SW480 (cell line): ENCODE results near the gene MTCH1.
"Not testable (repeated sequence)": the region's sequence is repeated elsewhere in the genome, so short reads cannot be mapped to it uniquely, and the experiment has no call there.

Source experiments
- DNase-seq: peaks from one replicate; pipeline ENCODE4 v3.0.0-alpha.2; 2016; ENCODE audit warnings: low spot score

MTCH1 gene

DNA sequence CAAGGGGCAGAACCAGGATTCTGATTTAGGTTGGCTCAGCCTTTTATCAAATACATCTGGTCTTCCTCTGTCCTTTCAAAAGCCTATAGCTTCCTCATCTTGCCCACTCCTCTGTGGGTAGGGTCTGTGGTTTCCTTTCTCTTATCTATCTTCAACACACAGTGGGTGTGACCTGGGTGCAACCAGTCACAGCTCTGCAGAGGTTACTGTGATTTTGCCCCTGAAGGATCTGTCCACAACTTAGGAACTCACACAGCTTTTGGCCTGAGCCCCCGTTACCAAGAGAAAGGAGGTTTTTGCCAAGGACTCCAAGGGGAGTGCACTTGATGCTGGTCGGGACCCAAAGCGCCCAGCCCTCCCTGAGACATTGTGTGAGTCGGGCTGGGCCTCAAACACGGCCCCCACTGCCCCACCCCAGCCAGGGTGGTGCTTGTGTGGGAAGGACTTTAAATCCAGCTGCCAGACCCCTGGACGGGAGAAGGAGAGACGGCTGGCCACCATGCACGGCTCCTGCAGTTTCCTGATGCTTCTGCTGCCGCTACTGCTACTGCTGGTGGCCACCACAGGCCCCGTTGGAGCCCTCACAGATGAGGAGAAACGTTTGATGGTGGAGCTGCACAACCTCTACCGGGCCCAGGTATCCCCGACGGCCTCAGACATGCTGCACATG lies 31.6 kb downstream of the MTCH1 start, which contains the start of gene PI16:
Gene PI16 (plus strand): TSS at position 477 of the 670 bp plus-strand sequence. CDS start 23 bp downstream, at position 500.
- DNase-seq: no peak

DNA sequence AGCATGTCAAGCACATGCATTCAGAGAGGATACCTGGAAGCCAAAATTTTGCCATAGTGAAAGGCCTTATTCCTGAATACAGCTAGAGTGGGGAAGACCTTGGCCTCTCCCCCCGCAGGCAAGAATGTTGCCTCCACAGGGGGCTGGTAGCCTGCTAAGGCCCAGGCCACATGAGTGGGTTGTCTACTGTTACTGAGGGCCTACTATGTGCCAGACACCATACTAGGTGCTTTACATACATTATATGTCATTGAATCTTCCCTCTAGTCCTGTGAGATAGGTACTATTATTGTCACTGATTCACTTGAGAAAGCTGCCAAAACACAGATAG lies 32.1 kb downstream of the MTCH1 start:
- no peak for DNase-seq

DNA sequence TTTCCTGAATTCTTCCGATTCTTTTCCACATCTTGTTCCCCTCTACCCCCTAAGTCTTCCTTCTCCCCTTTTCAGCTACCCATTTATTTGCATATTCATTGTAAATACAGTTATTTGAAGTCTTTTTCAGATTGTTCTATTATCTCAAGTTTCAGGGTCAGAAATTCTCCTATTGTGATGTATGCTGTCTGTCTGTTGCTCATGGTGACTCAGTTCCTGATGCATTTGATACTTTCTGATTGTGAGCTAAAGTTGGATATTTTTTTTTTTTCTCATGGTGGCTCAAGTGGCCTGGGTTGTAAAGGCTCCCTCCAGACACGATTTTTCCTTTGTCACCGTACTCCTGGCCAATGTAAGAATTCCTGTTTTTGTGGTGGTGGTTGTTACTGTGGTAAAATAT lies 36.4 kb downstream of the MTCH1 start:
- no peak for DNase-seq

DNA sequence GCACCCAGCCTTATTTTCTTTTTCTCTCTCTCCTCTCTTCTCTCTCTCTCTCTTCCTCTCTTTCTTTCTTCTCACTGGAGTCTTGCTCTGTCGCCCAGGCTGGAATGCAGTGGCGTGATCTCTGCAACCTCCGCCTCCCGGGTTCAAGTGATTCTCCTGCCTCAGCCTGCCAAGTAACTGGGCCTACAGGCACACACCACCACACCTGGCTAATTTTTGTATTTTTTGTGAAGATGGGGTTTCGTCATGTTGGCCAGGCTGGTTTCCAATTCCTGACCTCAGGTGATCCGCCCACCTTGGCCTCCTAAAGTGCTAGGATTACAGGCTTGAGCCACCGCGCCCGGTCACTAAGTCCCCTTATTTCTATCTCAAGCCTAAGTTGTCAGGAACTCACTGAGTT lies 36.9 kb downstream of the MTCH1 start:
- not testable (repeated sequence) for DNase-seq

DNA sequence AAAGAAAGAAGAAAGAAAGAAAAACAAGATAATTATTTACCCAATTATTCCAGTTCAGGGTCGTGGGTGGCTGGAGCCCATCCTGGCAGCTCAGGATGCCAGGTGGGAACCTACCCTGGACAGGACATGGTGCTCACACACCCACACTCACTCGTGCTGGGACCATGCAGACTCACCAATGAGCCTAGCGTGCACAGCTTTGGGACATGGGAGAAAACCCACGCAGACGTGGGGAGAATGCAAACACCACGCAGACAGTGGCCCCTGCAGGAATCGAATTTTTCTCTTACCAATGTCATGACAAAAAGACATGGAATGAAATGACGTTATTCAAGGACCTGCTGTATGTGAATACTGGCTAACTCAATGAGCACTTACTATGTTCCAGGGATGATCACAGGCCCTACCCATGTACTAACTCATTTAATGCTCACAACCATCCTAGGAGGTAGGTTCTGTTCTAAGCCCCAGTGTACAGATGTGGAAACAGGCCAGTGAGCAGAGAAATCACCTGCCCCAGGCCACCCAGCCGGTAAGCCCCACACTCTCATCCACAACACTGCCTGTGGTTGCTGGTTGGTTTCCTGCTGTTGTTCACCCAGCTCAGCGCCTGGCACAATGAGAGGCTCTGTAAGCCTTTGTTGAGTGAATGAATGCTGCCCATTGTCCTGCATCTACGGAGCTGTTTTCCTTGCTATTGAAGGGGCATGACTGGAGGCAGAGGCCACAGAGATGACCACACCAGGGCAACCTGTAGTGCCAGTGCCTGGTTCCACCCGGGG lies 38.2 kb downstream of the MTCH1 start:
- DNase-seq: no peak

DNA sequence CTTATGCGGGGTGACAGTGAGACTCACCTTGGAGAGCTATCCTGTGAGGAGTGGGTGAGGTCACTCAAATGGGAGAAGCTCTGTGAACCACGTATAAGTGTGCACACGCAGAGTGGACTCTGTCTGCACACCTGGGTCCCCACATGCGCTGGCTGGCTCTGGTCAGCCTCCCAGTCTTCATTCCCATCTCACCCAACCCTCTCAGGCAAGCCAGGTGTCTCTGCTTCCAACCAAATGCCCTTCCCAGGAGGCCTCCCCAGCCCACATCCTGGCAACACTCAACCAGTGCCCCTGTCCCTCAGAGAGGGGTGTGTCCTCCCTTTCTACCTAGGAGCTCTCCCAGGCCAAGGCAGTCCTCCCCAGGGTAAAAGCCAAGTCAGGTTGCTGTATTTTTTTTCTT lies 39.5 kb downstream of the MTCH1 start:
- peak; percentile 26 for DNase-seq

DNA sequence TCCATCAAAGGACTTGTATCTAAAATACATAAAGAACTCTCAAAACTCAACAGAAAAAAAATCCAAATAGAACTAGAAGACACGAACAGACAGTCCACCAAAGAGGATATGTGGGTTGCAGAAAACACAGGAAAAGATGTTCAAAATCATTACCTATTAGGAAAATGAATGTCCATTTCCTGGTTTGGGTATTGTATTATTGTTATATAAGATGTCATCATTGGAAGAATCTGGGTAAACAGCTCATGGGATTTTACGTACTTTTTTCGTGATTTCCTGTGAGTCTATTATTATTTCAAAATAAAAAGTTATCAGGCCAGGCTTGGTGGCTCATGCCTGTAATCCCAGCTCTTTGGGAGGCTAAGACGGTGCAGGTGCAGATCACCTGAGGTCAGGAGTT lies 40.7 kb downstream of the MTCH1 start:
- DNase-seq: no peak

DNA sequence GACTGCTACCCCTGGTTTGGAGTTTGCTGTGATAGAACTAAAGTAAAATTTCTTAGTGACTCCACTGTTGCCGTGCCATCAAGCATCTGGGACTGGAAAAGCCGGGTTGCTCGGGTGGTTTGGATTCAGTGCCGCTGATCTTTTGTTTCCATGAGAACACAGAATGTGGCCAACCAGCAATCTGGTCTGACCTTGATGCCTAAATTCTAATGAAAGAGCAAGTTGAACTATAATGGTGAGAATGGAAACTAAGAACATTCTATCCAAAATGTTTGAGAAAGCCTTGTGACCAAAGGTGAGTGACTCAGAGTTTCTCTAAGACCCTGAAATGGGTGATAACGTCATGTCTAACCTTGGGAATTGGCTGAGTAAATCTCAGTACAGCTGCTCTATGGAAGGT lies 41.3 kb downstream of the MTCH1 start:
- DNase-seq: no peak

DNA sequence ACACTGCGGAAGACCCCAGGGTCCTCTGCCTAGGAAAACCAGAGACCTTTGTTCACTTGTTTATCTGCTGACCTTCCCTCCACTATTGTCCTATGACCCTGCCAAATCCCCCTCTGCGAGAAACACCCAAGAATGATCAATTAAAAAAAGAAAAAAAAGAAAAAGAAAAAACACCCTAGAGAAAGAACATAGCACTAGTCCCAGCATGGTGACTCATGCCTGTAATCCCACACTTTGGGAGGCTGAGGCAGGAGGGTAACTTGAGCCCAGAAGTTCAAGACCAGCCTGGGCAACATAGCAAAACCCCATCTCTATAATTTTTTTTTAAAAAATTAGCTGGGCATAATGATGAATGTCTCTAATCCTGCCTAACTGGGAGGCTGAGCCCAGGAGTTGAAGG lies 43.7 kb downstream of the MTCH1 start:
- DNase-seq: not testable (repeated sequence)

DNA sequence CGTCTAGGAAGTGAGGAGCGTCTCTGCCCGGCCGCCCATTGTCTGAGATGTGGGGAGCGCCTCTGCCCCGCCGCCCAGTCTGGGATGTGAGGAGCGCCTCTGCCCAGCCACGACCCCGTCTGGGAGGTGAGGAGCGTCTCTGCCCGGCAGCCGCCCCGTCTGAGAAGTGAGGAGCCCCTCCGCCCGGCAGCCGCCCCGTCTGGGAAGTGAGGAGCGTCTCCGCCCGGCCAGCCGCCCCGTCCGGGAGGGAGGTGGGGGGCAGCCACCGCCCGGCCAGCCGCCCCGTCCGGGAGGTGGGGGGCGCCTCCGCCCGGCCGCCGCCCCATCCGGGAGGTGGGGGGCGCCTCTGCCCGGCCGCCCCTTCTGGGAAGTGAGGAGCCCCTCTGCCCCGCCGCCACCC lies 44.4 kb downstream of the MTCH1 start:
- DNase-seq: not testable (repeated sequence)

DNA sequence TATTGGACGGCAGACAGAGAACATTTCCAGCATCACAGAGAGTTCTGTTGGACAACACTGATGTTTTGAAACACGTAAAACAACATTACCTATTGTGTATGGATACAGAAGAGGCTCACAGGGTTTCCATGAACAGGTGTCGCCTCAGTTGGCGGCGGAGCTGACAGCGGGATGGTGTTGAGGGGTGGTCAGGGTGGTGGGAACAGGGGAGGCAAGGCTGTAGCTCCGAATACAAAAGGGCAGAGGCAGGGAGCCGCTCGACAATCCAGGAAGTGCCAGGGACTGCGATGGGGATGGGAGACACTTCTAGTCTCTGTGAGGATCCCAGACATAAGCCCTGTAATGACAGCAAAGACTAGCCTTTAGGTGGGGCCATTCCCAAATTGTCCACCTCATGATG lies 46.0 kb downstream of the MTCH1 start:
- DNase-seq: no peak

DNA sequence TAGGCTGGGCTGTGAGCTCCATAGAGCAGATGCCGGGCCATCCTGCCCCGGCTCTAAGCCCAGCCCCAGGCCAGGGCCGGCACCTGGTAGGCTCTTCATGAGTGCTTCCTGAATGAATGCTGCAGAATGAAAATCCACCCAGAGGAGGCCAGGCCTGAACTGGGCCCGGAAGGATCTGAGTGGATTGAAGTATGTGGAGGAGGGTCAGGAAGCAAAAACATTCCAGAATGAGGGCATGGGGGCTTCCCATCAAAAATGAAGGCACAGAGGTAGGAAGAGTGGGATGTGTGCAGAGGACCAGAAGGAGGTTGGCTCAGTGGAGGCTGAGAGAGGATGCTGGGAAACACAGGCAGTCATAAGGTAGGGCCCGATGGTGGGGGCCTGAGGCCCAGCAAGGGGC lies 47.0 kb downstream of the MTCH1 start:
- not testable (repeated sequence) for DNase-seq

DNA sequence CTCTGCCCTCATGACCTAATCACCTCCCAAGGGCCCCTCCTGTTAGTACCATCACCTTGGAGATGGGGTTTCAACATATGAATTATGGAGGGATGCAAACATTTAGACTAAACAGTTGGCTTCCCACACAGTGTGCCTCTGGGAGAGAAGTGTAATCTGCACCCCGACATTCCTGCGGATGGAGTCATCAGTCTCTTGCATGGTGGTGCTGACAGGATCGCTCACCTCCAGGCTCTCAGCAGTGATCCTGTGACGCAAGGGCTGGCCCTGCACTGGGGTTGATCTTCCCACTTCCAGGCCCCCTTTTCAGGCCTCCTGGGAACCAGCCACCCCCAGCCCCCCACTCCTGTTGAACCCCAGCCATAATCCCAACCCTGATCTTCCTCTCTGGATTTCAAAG lies 47.5 kb downstream of the MTCH1 start:
- no peak for DNase-seq

DNA sequence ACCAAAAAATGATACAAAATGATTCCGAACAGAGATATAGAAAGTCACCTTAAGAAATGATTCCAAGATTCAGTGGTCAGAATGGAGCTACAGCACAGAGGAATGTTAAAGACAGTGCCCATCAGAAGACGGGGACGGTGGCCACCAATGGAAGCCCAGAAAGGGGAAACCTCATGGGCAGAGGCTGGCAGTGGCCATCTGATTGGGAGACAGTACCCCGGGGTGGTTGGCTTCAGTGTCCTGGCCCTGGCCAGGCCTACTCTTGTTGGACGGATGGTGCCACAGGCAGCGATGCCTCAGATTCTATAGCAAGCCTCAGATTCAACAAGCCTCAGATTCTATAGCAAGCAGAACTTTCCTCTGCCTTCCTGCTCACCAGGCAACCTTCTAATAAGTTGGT lies 48.1 kb downstream of the MTCH1 start:
- no peak for DNase-seq

DNA sequence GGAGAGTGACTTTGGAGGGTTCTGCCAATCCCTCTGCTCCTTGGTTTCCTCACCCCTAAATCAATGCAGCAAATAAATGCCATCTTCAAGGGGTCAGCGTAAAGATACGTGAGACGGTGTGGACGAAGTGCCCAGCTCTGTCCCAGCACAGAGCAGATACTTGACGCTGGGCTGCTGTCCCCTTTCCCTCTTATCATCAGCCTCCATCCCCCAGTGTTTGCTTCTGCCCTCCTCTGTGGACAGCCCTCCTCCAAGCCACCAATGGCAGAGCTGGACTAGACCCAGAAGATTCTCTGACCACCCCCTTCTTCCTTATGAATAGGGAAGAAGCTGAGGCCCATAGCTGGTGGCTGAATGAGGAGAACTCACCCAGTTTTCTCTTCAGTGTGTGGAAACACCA lies 49.2 kb downstream of the MTCH1 start:
- no peak for DNase-seq

DNA sequence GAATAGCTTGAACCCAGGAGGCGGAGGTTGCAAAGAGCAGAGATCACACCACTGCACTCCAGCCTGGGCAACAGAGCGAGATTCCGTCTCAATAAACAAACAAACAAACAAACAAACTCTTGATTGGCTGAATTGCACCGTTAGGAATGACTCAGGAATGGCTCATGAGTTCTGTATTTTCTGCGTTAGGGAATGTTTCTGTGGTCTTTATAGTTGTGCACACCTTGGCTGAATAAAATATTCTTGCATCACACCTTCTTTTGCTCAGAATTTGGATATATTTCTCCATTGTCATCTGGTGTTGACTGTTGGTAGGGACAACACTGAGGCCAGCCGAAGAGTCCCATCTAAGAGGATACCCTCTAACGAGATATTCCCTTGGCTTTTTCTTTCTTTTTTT lies 51.1 kb downstream of the MTCH1 start:
- no peak for DNase-seq

DNA sequence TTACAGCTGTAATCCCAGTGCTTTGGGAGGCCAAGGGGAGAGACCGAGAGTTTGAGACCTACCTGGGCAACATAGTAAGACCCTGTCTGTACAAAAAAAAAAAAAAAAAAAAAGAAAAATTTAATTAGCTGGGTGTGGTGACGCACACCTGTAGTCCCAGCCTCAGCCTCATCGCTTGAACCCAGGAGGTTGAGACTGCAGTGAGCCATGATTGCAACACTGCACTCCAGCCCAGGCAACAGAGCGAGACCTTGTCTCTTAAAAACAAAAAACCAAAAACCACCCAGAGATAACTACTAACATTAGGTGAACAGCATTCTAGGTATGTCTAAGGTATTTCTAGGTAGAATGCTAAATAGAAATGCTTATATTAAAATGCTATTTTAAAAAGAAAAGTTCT lies 52.5 kb downstream of the MTCH1 start:
- no peak for DNase-seq

DNA sequence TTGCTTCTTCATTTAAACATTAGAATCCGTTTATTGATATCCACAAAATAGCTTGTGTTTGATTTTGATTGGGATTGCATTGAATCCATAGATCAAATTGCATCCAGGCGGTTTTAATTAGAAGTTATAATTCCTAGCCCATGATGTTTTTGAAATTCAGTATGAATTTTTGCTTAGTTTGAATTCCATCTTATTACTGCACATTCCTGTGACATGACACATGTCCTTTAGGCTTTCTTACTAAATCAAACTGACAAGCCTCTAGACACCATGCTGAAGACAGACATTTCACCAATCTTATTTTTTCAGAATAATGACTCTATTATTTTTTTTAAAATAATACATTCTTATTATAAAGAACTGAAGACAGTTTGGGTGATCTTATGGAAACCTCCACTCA lies 52.9 kb downstream of the MTCH1 start:
- DNase-seq: no peak

DNA sequence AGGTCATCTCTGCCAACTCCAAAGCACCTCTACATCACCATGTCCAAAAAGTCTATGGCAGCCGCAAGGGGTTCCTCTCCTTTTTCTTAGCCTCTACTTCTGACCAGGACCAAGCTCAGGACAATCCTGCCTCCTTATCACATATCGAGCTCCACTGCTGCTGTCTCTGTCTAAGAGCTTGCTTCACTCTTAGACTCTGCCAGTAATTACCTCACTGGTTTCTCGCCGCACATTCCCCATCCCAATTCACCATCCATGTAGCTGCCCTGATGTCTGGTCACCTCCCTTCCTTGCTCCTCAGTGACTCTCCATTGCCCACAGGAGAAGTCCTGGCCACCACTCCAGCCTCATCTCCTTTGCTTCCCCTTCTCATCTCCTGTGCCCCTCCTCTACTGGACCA lies 55.5 kb downstream of the MTCH1 start:
- no peak for DNase-seq

DNA sequence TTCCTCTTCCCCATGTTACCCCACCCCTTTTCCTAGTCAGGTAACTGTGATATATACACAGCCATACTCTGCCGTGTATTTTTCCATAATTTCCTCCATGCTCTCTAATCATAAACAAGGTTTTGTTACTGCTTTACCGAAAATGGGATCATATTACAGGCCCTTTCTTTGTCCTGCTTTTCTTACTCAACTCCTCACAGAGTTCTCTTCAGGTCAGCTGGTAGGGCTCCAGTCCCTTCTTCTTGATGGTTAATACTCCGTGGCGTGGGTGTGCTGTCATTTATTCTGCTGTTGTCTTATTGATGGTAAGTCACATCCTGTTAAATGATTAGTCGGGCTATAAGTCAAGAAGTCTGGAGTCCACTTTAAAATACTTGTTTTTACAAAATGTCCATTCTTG lies 56.4 kb downstream of the MTCH1 start:
- DNase-seq: peak; percentile 11

DNA sequence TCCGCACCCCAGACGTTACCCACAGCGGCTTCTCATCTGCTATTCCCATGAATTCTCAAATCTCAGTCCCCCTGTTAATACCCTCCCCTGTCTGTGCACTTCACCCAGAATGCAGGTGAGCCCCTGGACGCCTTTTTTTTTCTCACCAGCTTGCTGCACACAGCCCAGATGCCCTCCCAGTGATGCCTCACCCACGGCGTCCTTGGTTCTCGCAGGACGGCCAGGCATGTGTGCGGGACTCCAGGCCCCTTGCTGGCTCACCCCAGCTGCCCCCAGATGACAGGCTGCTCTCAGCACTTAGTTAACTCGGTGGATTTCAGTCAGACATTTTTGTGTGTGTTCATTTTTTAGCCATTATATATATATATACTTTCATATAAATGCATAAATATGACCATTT lies 56.8 kb downstream of the MTCH1 start:
- no peak for DNase-seq

DNA sequence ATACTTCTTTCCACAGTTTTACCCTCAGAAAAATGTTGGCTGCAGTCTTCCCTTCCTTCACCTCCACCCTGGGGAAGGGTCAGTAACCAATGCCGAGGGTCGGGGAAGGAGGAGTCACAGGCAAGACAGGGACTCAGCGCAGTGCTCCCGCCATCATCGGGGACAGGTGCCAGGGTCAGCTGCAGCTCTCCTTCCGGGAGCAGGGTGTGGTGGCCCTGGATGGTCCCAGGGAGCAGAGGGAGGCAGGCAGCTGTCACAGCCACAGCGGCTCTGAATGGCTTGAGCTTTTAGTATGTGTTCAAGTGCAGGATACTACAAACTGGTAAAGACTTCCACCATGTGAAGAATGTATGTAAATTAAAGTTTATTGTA lies 57.5 kb downstream of the MTCH1 start:
- DNase-seq: no peak

DNA sequence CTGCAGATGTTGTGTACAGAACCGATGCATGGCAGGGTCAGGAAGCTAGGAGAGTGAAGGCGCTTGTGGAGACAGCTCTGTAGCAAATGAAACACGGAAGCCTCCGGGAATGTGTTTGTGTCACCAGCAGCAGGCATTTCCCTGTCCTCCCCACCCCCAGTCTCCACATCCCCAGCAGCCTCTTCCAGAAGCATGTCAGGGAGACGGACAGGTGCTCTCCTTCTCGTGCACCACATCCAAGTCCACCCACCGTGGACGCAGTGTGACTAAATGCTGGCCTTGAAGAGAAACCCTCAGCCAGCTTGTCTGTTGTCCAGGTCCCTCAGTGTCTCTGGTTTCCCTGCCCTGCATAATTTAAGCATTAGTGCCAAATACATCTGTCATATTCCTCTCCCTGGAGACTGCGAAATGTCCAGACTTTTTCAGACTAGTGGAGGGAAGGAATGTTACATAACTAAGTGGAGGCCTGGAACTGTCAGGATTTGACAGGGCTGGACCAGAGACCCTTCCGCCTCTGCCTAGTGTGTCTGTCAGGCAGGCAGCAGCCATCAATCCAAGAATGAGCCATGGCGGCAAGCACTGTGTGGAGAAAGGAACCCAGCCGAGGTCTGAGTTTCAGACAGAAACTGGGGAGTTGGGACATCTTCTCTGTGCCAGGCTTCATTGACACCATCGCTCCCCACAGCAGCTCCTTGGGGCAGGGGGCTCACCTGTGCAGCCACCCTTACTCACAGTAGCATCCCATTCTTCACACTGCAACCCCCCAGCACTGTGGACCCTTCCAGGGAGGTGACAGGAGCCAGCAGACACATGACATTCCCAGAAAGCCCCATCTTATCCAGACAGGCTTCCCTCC lies 58.1 kb downstream of the MTCH1 start:
- DNase-seq: no peak
